GM10248 (cell line): ENCODE results near the gene PTGER3.
"Not testable (repeated sequence)": the region's sequence is repeated elsewhere in the genome, so short reads cannot be mapped to it uniquely, and the experiment has no call there.

Experiments
- CTCF ChIA-PET: fragments of 300-600 bp; sonication (Branson Sonifier 250); formaldehyde crosslinking; extraction: SDS; loops from one replicate; lab custom pipeline; 2021; ENCODE audit warnings: antibody characterized with exemption; lab: Yijun Ruan, JAX
- POLR2A ChIA-PET: fragments of 350-650 bp; sonication (Branson Sonifier 250); formaldehyde crosslinking; extraction: SDS; loops from one replicate; lab custom pipeline; 2020; ENCODE audit warnings: antibody characterized with exemption; lab: Yijun Ruan, JAX
- DNase-seq: peaks from one replicate; pipeline ENCODE4 v3.0.0; 2012; ENCODE audit errors: extremely low spot score
- TF ChIP-seq, protein P1 (sequence below): IDR thresholded peaks from 2 replicates; pipeline ENCODE4 v1.5.1; 2012; ENCODE audit warnings: mild to moderate bottlenecking, low read depth; ENCODE audit errors: extremely low read depth, missing control alignments, control extremely low read depth

Gene PTGER3

GRCh38 chr1:70947835-70948234 is 99.8 kb downstream of the PTGER3 start:
- ChIA-PET CTCF (no interaction called here), POLR2A (no interaction called here)
- TF ChIP-seq, protein P1, sequence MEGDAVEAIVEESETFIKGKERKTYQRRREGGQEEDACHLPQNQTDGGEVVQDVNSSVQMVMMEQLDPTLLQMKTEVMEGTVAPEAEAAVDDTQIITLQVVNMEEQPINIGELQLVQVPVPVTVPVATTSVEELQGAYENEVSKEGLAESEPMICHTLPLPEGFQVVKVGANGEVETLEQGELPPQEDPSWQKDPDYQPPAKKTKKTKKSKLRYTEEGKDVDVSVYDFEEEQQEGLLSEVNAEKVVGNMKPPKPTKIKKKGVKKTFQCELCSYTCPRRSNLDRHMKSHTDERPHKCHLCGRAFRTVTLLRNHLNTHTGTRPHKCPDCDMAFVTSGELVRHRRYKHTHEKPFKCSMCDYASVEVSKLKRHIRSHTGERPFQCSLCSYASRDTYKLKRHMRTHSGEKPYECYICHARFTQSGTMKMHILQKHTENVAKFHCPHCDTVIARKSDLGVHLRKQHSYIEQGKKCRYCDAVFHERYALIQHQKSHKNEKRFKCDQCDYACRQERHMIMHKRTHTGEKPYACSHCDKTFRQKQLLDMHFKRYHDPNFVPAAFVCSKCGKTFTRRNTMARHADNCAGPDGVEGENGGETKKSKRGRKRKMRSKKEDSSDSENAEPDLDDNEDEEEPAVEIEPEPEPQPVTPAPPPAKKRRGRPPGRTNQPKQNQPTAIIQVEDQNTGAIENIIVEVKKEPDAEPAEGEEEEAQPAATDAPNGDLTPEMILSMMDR = no peak
- DNase-seq = no peak

DNA sequence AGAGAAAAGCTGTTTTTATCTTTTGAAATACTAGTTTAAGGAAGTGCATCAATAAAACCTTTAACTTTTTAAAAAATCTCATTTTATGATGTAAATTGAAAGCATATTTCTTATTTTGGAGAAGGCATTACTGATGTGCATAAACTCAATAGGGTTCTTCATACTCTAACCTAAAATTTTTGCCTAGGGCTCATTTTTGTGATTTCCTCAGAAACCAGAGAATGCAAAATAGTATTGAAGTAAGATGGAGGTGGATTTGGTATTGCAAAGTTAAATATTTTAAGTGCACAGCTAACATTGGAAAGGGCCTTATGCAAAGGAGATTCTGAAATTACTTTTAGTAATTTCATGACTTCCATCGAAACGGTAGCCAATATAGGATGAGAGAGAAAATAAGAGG is 101.9 kb downstream of the PTGER3 start:
- TF ChIP-seq, protein P1 = no peak
- ChIA-PET CTCF (interaction anchor here (1.4 kb wide), 1 partner anchor 8 kb away, joined by 4 read pairs; no protein-coding TSS in a partner anchor), POLR2A (no interaction called here)
- no peak for DNase-seq

DNA sequence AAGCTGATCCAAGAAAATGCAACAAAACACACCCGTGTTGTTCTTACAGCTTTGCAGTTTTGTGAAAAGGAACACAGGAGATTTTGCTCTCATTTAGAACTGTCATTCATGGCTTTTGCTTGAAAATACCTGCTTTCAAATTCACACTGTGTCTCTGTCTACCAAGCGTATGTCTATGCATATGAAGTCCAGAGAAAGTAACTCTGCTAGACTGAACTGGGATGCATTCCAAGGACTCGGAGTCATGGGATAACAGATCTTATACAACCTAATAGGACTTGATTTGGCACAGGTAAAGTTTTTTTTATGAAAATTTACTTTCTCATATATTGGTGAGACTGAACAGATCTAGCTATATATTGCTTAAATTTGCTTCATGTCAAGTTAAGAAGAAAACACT is 102.4 kb downstream of the PTGER3 start:
- CTCF ChIA-PET = interaction anchor here (1.2 to 1.4 kb wide), 2 partner anchors 8 to 39 kb away, joined by 3 to 4 read pairs; no protein-coding TSS in a partner anchor
- TF ChIP-seq, protein P1 = no peak
- POLR2A ChIA-PET = no interaction called here
- DNase-seq = no peak

DNA sequence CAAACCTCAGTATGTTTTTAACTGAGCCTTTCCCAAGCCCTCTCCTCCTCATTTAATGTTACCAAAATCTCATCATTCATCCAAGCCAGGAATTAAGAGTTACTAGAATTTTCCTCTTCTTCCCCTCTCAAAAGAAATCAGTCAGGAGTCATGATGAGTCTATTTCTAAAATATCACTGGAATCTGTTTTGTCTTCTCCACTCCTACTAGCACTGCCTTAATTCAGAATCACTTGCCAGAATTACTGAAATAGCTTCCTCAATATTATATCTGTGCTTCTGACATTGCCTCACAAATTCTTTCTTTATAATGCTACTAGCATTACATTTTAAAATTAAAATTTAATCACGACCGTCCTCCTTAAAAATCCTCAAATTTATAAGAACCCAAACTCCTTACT is 106.1 kb downstream of the PTGER3 start:
- ChIA-PET POLR2A (no interaction called here), CTCF (no interaction called here)
- TF ChIP-seq, protein P1 = no peak
- DNase-seq = no peak

DNA sequence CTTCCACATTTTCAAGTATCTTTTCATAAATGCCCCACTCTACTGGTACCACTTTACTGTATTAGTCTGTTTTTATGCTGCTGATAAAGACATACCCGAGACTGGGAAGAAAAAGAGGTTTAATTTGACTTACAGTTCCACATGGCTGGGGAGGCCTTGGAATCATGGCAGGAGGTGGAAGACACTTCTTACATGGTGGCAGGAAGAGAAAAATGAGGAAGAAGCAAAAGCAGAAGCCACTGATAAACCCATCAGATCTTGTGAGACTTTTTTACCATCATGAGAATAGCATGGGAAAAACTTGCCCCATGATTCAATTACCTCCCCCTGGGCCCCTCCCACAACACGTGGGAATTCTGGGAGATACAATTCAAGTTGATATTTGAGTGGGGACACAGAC is 107.2 kb downstream of the PTGER3 start:
- DNase-seq, CTCF ChIA-PET, POLR2A ChIA-PET: not testable (repeated sequence)

DNA sequence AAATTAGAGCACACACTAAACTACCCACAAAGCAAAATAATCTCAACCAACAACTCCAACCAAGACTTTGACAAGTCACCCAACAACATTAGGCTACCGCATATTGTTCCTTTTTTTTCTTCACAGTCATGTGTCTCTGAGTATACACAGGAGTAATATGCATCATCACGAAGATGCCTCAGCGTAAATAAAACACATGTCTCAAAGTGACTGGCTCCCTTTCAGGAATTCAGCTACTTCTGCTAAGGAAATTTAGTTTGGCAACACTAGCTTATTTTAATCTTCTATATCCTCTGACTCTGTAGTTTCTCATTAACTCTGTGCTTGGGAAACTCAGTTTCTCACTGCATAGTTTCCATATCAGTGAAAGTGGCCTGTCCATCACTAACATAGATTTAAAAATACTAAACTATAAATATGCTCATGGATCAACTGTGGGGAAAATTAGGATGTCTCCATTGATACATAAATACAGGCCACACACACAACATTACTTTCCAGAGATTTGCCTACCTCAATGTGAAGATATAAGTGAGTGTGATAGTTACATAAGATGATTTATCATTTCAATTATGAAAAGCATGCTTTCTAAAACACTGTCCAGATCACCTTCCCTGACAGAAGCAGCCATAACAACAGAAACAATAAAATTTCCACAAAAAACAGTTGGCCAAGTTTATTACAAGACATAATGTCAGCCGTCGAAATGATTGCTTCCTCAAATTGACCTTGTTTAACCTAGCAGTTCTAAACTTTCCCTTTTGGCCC is 113.2 kb downstream of the PTGER3 start:
- TF ChIP-seq, protein P1 = no peak
- DNase-seq = no peak
- ChIA-PET CTCF (interaction anchor here (2.3 kb wide), 1 partner anchor 20 kb away, joined by 7 read pairs; no protein-coding TSS in a partner anchor), POLR2A (no interaction called here)

- POLR2A ChIA-PET = no interaction called here
- no peak for DNase-seq
- CTCF ChIA-PET = interaction anchor here (1.1 kb wide), 1 partner anchor 38 kb away, joined by 3 read pairs; no protein-coding TSS in a partner anchor
- TF ChIP-seq, protein P1 = no peak
Measured at GRCh38 chr1:70930062-70930461, 117.6 kb downstream of the PTGER3 start.
